Activated T-cell treated with anti-CD3 and anti-CD28 coated beads, Interleukin-2, amount 50 U/mL, for 72 hours (primary cell): Measurements from ENCODE around the gene COPG1. TPM values are rescaled to one million over a fixed set of nuclear protein-coding genes. Genes with fewer than 3 reads are reported as not detected.

Experiments
- ATAC-seq, 2 donors: fragments of 150-1000 bp; cut with Tn5 transposase; replicated peaks in 1 of 2; 2 replicates each; pipeline ENCODE4 v1.10.0; 2021; ENCODE audit warnings: moderate library complexity in 2 of 2, mild to moderate bottlenecking in 1 of 2
- DNase-seq, 2 donors: peaks; one replicate each; pipeline ENCODE4 v3.0.0; 2021 to 2022; ENCODE audit warnings: mixed read lengths in 1 of 2
- H3K27ac Mint-ChIP-seq: one replicate; pipeline ENCODE4 v1.8.0; 2022; ENCODE audit warnings: mild to moderate bottlenecking, moderate library complexity, mixed read lengths
- H3K27me3 Mint-ChIP-seq: one replicate; pipeline ENCODE4 v1.8.0; 2022; ENCODE audit warnings: low read depth, mixed read lengths
- H3K36me3 Mint-ChIP-seq, 2 donors: one replicate each; pipeline ENCODE4 v1.8.0; 2022; ENCODE audit warnings: mixed read lengths in 2 of 2, mild to moderate bottlenecking in 1 of 2; ENCODE audit not compliant: insufficient read depth in 2 of 2
- H3K4me1 Mint-ChIP-seq: one replicate; pipeline ENCODE4 v1.8.0; 2022; ENCODE audit warnings: low read depth, mixed read lengths
- H3K4me3 Mint-ChIP-seq, 2 donors: one replicate each; pipeline ENCODE4 v1.8.0; 2022; ENCODE audit warnings: mild to moderate bottlenecking in 2 of 2, mixed read lengths in 2 of 2, moderate library complexity in 2 of 2
- H3K9me3 Mint-ChIP-seq, 2 donors: one replicate each; pipeline ENCODE4 v1.8.0; 2022; ENCODE audit warnings: mixed read lengths in 2 of 2
- total RNA-seq, 2 donors: library from RNA; stranded (reverse); gene quantifications; one replicate each; pipeline ENCODE4 v1.2.3, GENCODE V29; 2022

The COPG1 gene
- total RNA-seq, 2 donors from 2014 or later: 183 to 205 TPM

DNA sequence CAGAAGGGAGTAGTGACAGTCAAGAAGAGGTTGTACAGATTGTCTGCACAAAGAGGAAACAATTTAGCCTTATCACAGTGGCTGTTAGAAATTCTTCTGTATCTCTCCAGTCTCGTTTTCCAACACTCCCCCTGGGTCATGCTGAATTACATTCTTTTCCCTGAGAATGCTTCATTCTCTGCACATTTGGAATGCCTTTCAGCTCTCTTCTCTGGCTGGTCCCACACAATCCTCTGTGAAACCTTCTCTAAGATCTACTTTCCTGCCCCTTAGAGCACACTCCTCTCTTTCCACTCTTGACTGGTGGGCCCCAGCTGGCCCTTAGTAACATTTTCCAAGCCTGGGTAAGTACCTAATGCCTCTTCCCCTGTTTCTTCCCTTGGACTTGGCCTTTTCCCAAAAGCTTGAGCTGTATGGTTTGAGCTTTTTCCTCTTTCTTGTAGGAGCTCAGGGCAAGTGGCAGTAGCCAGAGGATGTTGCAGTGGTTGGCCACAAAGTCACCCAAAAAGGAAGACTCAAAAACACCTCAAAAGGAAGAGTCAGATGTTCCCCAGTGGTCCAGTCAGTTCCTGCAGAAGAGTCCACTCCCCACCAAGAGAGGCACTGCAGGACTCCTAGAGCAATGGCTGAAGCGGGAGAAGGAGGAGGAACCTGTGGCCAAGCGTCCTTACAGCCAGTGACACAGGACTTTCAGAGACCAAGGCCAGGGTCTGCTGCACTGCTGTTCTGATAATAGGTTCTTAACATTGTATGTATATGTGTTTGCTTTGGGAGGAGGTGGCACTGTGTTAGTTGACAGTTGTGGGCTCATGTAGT lies 54.9 kb downstream of the COPG1 start:
- H3K27me3 Mint-ChIP-seq: no peaks in the 10 kb centered on the region
- no peak overlapping the region for H3K4me3 Mint-ChIP-seq
- peaks cover 4 to 12% of the 10 kb centered on the region in 2 donors for H3K36me3 Mint-ChIP-seq
- peak overlapping the region; percentile 5 for H3K27ac Mint-ChIP-seq
- peaks cover 44% of the 10 kb centered on the region for H3K4me1 Mint-ChIP-seq
- DNase-seq (no peak), ATAC-seq (no peak)
- H3K9me3 Mint-ChIP-seq: no peaks in the 10 kb centered on the region

DNA sequence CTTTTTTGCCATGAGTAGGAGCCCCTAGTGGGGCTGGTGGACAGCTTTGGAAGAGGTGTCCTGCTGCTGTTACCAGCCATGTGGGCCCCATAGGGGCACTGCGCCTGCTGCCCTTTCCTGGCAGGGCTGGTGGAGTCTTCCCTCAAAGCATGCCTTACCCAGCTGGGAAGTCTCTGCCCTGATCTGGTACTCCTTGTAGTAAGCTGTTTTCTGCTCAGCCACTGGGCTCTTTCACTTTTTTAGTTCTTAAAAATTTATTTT lies 55.5 kb downstream of the COPG1 start:
- Mint-ChIP-seq H3K4me1 (peaks cover 47% of the 10 kb centered on the region), H3K9me3 (no peaks in the 10 kb centered on the region), H3K27ac (peak overlapping the region; percentile 5), H3K4me3 (no peak overlapping the region), H3K27me3 (no peaks in the 10 kb centered on the region), H3K36me3 (peaks cover 4 to 11% of the 10 kb centered on the region in 2 donors)
- ATAC-seq (no peak), DNase-seq (no peak)

DNA sequence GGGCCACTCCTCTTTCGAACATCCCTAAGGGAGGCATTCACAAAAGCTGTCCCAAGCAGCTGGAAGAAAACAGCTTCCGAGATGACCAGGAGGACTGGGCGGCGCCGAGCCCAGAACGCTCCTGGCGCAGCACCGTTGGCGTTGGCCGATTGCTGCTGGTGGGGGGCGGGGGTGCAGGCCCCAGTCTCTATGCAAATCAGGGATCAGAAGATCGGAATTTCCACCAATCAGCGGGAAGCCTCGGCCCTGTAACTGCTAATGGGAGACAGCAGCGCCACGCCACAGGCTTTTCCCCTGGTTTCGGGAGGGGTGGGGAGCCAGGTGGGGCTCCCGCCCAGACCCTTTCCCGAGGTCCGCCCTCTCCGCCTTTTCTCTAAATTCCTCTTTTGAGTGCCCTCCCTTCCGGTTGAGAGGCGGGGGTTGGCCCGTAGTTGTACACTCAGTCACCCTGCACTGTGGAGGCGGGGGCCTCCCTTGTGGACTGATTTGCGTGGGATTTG lies 56.2 kb downstream of the COPG1 start:
- H3K9me3 Mint-ChIP-seq: no peaks in the 10 kb centered on the region
- no peaks in the 10 kb centered on the region for H3K27me3 Mint-ChIP-seq
- peak in 1 of 2 donors; percentile 34 for DNase-seq
- peaks cover 51% of the 10 kb centered on the region for H3K4me1 Mint-ChIP-seq
- H3K36me3 Mint-ChIP-seq: peaks cover 4 to 9% of the 10 kb centered on the region in 2 donors
- peak; percentile 29 to 35 for ATAC-seq
- H3K4me3 Mint-ChIP-seq: peak overlapping the region; percentile 27 to 49
- peak overlapping the region; percentile 75 for H3K27ac Mint-ChIP-seq

DNA sequence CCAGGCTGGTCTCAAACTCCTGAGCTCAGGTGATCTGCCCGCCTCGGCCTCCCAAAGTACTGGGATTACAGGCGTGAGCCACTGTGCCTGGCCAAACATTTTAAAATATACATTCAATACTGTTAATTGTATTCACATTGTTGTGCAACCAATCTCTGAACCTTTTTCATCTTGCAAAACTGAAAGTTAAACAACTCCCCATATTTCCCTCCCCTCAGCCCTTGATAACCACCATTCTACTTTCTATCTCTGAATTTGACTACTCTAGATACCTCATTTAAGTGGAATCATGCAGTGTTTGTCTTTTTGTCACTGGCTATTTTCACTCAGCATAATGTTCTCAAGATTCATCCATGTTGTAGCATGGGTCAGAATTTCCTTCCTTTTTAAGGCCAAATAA lies 59.2 kb downstream of the COPG1 start:
- DNase-seq (no peak), ATAC-seq (peak; percentile 6 to 9)
- H3K36me3 Mint-ChIP-seq: peaks cover 2 to 6% of the 10 kb centered on the region in 2 donors
- peaks cover 73% of the 10 kb centered on the region for H3K4me1 Mint-ChIP-seq
- no peak overlapping the region for H3K27ac Mint-ChIP-seq
- H3K4me3 Mint-ChIP-seq: no peak overlapping the region
- no peaks in the 10 kb centered on the region for H3K27me3 Mint-ChIP-seq
- H3K9me3 Mint-ChIP-seq: no peaks in the 10 kb centered on the region

DNA sequence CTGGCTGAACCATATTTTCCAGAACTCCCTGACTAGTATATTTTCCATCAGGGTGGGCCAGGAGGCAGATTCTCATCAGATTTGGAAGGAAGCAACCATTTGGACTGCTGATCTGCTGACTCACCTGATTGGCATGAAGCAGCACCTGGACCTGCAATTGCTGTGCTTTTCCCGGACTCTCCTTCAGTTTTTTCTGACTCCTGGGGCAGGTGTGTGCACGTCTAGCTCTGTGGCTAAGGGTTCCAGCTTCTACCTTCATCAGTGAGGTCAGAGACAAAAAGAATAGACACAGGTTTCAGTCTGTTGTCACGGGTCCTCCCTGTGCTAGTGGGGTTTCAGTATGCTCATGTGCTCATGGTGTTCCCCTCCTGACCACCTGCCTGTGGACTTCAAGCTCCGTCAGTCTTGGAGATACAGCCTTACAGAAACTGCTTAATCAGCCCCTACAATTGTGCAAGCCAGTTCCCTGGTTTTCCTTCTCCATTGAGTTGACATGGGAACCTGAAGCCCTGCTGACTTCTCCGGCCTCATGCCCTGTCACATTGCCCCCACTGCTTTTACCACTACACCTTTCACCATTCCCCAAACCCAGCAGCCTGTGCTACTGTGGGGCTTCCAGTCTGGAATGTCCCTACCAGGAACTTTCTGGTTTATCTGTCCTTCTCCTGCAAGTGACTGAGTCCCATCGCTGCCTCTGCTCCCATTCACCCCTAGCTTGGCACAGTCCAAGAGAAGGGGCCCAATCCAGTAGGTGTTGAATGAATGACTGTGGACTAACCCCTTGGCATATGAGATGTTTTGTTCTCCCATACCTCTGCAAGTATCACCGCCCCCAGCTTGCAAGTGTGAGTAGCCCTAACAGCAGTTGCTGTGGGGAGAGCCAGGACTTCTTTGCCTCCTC lies 61.0 kb downstream of the COPG1 start:
- no peak for ATAC-seq
- Mint-ChIP-seq H3K36me3 (peaks cover 0 to 4% of the 10 kb centered on the region in 2 donors), H3K27ac (peak overlapping the region; percentile 21), H3K4me1 (peaks cover 65% of the 10 kb centered on the region), H3K27me3 (no peaks in the 10 kb centered on the region), H3K9me3 (no peaks in the 10 kb centered on the region), H3K4me3 (no peak overlapping the region)
- DNase-seq: no peak

DNA sequence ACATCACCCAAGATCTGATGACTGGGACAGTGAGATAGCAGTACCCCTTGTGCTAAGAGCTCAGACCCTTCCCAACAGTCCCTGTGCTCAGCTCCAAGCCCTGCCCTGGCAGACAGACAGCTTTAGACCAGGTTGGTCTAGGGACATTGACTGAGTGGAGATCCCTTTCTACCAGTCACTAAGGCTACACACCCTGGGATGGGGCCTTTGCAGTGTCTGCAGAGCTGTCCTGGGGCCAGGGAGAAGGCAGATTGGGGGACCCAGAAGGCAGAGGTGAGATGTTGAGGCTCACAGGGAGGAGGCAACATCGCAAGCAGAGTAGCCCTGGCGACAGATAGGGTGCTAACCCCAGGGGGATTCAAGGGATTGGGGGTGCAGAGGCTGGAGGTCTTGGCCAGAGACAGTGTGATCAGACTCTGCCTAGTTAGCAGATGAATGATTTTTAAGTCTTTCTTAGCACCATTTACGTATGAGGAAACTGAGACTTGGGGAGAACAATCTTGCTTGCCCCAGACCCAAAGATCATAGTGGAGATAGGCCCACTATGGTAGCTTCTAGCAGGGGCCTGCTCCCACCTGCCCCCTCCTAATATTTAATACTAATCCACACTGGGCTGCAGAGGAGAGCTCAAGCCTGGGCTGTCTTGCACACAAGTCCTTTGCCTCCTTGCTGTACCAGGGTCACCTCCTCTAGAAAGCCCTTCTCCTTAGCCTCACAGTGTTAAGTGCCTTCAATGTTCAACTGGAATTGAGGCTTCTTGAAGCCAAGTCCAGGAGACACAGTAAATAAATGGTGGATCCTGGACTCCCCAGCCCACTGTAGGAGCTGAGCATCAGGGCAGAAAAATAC lies 61.9 kb downstream of the COPG1 start:
- H3K4me3 Mint-ChIP-seq: no peak overlapping the region
- DNase-seq: no peak

DNA sequence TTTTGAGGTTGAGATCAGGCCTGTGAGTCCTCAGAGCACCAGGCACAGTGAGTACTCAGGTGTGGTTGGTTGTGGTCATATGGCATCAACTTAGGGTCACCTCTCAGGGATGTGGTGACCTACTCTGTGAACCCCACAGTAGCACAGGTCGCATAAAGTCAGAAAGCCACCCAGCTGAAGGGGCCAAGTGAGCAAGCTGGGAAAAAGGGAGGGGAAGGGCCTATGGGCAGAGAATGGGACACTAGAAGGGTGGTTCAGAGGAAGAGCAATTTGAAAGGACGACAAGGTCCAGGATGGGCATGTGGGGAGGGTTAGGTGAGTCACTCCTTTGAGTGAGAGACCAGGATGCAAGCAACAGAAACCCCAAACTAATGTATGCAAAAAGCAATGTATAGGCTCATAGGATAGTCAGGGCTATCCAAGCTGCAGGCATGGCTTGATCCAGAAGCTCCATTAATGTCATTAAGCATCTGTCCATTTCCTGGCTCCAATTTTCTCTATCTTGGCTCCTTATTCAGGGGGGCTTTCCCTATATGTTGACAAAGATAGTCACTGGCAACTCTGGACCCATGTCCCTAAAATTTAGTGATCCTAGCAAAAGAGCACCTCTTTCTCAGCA lies 62.7 kb downstream of the COPG1 start:
- peak; percentile 44 to 54 for DNase-seq
- H3K4me1 Mint-ChIP-seq: peaks cover 49% of the 10 kb centered on the region
- peaks cover 0 to 5% of the 10 kb centered on the region in 2 donors for H3K36me3 Mint-ChIP-seq
- H3K4me3 Mint-ChIP-seq: peak overlapping the region; percentile 23 to 40
- H3K9me3 Mint-ChIP-seq: no peaks in the 10 kb centered on the region
- H3K27ac Mint-ChIP-seq: peak overlapping the region; percentile 36
- no peaks in the 10 kb centered on the region for H3K27me3 Mint-ChIP-seq
- peak; percentile 39 to 46 for ATAC-seq

More for the DNA sequence above, 61.9 kb downstream of the COPG1 start:
- Mint-ChIP-seq H3K36me3 (peaks cover 0 to 5% of the 10 kb centered on the region in 2 donors), H3K4me1 (peaks cover 56% of the 10 kb centered on the region), H3K27ac (peak overlapping the region; percentile 64), H3K9me3 (no peaks in the 10 kb centered on the region), H3K27me3 (no peaks in the 10 kb centered on the region)
- ATAC-seq: no peak

DNA sequence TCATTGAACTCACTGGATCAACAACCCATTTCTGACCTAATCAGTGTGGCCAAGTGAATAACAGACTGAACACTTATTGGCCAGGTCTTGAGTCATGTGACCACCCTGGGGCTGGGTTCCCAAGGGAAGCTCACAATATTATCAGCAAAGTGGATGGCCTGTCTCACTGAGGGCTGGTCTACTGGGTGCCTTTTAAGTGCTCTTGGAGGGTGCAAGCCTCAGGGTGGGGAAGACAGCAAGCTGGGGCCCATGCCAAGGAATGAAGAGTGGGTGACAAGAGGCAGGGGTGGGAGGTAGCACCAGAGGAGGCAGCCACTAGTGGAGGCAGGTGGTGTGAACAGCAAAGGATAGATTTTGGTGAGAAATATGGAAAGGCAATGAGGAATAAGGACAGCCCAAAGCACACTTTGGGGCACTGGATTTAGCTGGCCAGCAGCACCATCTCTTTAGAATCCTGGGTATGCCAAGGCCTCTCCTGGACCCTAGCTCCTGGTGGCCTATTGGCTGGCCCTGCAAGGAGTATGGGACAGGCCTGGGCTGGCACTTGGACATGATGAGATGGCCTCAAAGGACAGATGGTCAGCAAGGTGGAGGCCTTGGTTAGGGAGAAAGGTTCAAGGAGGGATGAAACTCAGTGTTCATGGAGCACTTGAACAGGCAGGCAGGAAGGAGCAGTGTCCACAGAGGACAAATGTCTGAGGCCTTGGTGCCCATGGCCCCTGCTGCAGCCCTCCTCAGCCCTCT lies 63.4 kb downstream of the COPG1 start:
- Mint-ChIP-seq H3K27me3 (no peaks in the 10 kb centered on the region), H3K4me1 (peaks cover 56% of the 10 kb centered on the region), H3K9me3 (no peaks in the 10 kb centered on the region), H3K36me3 (peaks cover 0 to 5% of the 10 kb centered on the region in 2 donors), H3K27ac (peak overlapping the region; percentile 36), H3K4me3 (peak overlapping the region; percentile 36 to 40)
- ATAC-seq: peak; percentile 0 to 6
- peak; percentile 18 to 39 for DNase-seq

DNA sequence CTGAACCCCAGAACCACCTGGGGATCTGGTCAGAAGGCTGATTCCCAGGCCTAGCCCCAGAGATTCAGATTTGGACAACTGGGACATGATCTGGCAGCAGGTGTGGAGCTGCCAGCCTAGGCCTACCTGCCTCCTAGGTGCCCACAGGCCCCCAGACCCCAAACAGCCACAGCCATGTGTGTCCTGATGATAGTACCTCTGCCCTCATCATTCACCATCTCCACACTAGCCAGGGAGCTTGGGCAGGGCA lies 63.9 kb downstream of the COPG1 start:
- H3K4me1 Mint-ChIP-seq: peaks cover 58% of the 10 kb centered on the region
- H3K9me3 Mint-ChIP-seq: no peaks in the 10 kb centered on the region
- ATAC-seq: peak; percentile 3 to 7
- peak overlapping the region; percentile 79 for H3K27ac Mint-ChIP-seq
- DNase-seq: peak in 1 of 2 donors; percentile 53
- H3K36me3 Mint-ChIP-seq: peaks cover 0 to 5% of the 10 kb centered on the region in 2 donors
- H3K4me3 Mint-ChIP-seq: peak overlapping the region; percentile 76 to 87
- H3K27me3 Mint-ChIP-seq: no peaks in the 10 kb centered on the region

DNA sequence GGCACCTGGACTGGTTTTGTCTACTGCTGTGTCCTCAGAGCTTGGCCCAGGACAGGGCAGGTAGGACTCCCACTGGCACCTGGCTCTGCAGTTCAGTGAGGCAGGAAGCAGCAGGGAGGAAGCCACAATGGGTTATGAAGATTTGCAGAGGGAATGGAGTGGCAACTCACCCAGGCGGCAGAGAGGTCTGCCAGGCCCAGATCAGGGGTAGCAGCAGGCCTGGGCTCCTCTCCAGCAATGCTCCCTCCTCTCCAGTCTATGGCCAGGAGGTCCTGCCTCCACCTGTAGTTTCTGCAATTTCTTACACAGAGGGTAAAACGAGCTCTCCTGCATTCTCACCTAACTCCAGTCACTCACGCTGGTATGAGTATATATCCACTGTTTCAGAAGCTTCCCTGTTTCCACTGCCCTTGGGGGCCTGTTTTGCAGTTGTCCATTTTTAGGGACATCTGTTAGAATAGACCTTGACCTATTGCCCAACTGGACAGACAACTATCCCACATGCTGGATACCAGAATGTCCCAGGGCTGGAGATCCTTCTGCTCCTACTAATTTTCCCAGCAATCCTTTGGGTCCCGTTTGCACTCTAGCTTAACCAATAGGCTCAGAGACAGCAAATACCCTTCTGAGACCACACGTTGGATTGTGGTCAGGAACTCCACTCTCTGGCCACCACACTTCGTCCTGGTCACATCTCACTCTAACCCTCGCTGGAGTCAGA lies 64.4 kb downstream of the COPG1 start:
- H3K4me1 Mint-ChIP-seq: peaks cover 53% of the 10 kb centered on the region
- no peaks in the 10 kb centered on the region for H3K27me3 Mint-ChIP-seq
- peak overlapping the region; percentile 79 for H3K27ac Mint-ChIP-seq
- peak overlapping the region; percentile 76 to 87 for H3K4me3 Mint-ChIP-seq
- DNase-seq (peak; percentile 23 to 35), ATAC-seq (peak; percentile 4 to 21)
- no peaks in the 10 kb centered on the region for H3K9me3 Mint-ChIP-seq
- H3K36me3 Mint-ChIP-seq: peaks cover 0 to 5% of the 10 kb centered on the region in 2 donors

DNA sequence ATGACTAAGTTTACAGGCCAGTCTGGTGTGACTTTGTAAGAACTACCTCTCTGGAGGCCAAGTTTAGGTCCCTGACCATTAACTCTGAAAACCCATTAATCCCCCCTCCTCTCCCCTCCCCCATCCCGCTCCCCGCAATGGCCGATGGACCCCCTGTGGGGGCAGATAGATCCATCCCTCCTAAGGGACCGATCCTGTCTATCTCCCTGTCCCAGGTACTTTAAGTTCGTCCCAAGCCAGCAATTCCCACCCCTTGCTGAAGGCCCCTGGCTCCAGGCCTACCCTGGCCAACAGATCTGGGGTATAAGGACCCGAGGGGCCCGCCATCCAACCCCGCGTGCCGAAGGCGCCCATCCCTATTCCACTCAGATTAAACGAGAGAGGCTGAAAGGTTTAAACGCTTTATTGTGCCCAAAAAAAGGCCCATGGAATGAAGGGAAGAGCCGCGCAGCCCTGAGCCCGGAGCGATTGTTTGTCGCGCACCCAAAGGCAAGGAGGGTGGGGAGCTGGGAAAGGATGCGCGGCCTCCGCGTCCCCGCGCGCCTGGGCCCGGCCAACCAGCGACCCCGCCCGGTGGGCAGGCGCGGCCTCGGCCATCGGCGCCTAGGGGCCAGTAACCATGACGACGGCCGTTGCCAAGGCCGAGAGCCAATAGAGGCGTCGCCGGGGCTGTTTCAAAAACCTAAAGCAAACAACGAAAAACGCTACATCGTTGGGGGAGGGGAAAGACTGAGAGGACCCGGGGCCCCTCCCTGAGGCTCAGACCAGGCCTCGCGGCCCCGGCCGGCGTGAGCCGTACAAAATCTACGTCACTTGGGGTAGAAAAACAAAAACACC lies 65.2 kb downstream of the COPG1 start:
- peak; percentile 75 to 77 for DNase-seq
- Mint-ChIP-seq H3K4me3 (peak overlapping the region; percentile 76 to 87), H3K9me3 (no peaks in the 10 kb centered on the region), H3K27ac (peak overlapping the region; percentile 81), H3K36me3 (peaks cover 0 to 5% of the 10 kb centered on the region in 2 donors), H3K4me1 (peaks cover 45% of the 10 kb centered on the region), H3K27me3 (no peaks in the 10 kb centered on the region)
- ATAC-seq: peak; percentile 19 to 34
